Liver (tissue), 9 donors: Measurements from ENCODE around the gene HTRA1. TPM values are rescaled to one million over a fixed set of nuclear protein-coding genes. Genes with fewer than 3 reads are reported as not detected.

Experiments
- DNase-seq: peaks from one replicate; pipeline ENCODE4 v3.0.0-alpha.2; 2017; ENCODE audit warnings: low spot score
- H3K27ac ChIP-seq, 2 donors: one replicate each; pipeline ENCODE4 v1.7.0; 2013; ENCODE audit warnings: inconsistent platforms in 2 of 2, low read length in 2 of 2, control low read depth in 1 of 2, low read depth in 1 of 2, mild to moderate bottlenecking in 1 of 2
- H3K27me3 ChIP-seq, 4 donors: one replicate each; pipeline versions ENCODE4 v1.6.1 to v1.7.0; 2013; ENCODE audit warnings: low read length in 3 of 4, inconsistent platforms in 1 of 4, mild to moderate bottlenecking in 1 of 4, moderate library complexity in 1 of 4; ENCODE audit not compliant: control insufficient read depth in 4 of 4, insufficient read depth in 4 of 4
- H3K36me3 ChIP-seq, 4 donors: one replicate each; pipeline versions ENCODE4 v1.6.1 to v1.7.0; 2013; ENCODE audit warnings: low read length in 3 of 4, mild to moderate bottlenecking in 3 of 4, low read depth in 1 of 4, moderate library complexity in 1 of 4; ENCODE audit not compliant: control insufficient read depth in 4 of 4, insufficient read depth in 3 of 4
- H3K4me1 ChIP-seq, 4 donors: one replicate each; pipeline versions ENCODE4 v1.6.1 to v1.7.0; 2013; ENCODE audit warnings: low read length in 3 of 4, mild to moderate bottlenecking in 3 of 4, moderate library complexity in 1 of 4; ENCODE audit not compliant: control insufficient read depth in 4 of 4, insufficient read depth in 4 of 4
- H3K4me3 ChIP-seq, 3 donors: one replicate each; pipeline versions ENCODE4 v1.6.1 to v1.7.0; 2013; ENCODE audit warnings: low read length in 3 of 3, control low read depth in 1 of 3, low read depth in 1 of 3, mild to moderate bottlenecking in 1 of 3
- H3K9ac ChIP-seq, 2 donors: one replicate each; pipeline ENCODE4 v1.7.0; 2013; ENCODE audit warnings: low read length in 2 of 2, mild to moderate bottlenecking in 2 of 2, moderate library complexity in 2 of 2, control low read depth in 1 of 2, low read depth in 1 of 2
- H3K9me3 ChIP-seq, 4 donors: one replicate each; pipeline versions ENCODE4 v1.6.1 to v1.7.0; 2013; ENCODE audit warnings: low read length in 3 of 4; ENCODE audit not compliant: control insufficient read depth in 4 of 4
- ATF3 ChIP-seq: IDR thresholded peaks from 2 replicates; pipeline ENCODE4 v1.6.1; 2016; ENCODE audit warnings: antibody characterized with exemption
- CTCF ChIP-seq: fragments of 150-350 bp; IDR thresholded peaks from 2 replicates; pipeline ENCODE4 v1.5.1; 2017; ENCODE audit warnings: improper control_type of control experiment, low read depth, low read length; ENCODE audit not compliant: missing input control
- EGR1 ChIP-seq, 2 donors: IDR thresholded peaks; 2 replicates each; pipeline ENCODE4 v1.6.1; 2016 to 2018; ENCODE audit warnings: antibody characterized with exemption in 2 of 2, low read depth in 2 of 2
- FOXA1 ChIP-seq: IDR thresholded peaks from 2 replicates; pipeline ENCODE4 v1.6.1; 2016; ENCODE audit warnings: antibody characterized with exemption
- FOXA2 ChIP-seq: IDR thresholded peaks from 2 replicates; pipeline ENCODE4 v1.6.1; 2016; ENCODE audit warnings: antibody characterized with exemption
- GABPA ChIP-seq, 2 donors: IDR thresholded peaks in 1 of 2; conservative IDR thresholded peaks in 1 of 2; 2 replicates each; pipeline ENCODE4 v1.6.1; 2016; ENCODE audit warnings: antibody characterized with exemption in 2 of 2, mild to moderate bottlenecking in 1 of 2, moderate library complexity in 1 of 2
- JUND ChIP-seq, 2 donors: IDR thresholded peaks; 2 replicates each; pipeline ENCODE4 v1.6.1; 2016; ENCODE audit warnings: antibody characterized with exemption in 2 of 2
- MAX ChIP-seq: IDR thresholded peaks from 2 replicates; pipeline ENCODE4 v1.6.1; 2016; ENCODE audit warnings: antibody characterized with exemption
- NR2F2 ChIP-seq: IDR thresholded peaks from 2 replicates; pipeline ENCODE4 v1.6.1; 2016; ENCODE audit warnings: antibody characterized with exemption
- REST ChIP-seq: IDR thresholded peaks from 2 replicates; pipeline ENCODE4 v1.6.1; 2016; ENCODE audit warnings: antibody characterized with exemption, mild to moderate bottlenecking
- RXRA ChIP-seq, 2 donors: IDR thresholded peaks; 2 replicates each; pipeline ENCODE4 v1.6.1; 2017 to 2018; ENCODE audit warnings: antibody characterized with exemption in 2 of 2, mild to moderate bottlenecking in 1 of 2
- SP1 ChIP-seq: IDR thresholded peaks from 2 replicates; pipeline ENCODE4 v1.6.1; 2018; ENCODE audit warnings: antibody characterized with exemption, mild to moderate bottlenecking
- TAF1 ChIP-seq: conservative IDR thresholded peaks from 2 replicates; pipeline ENCODE4 v1.6.1; 2016; ENCODE audit warnings: antibody characterized with exemption, mild to moderate bottlenecking
- YY1 ChIP-seq: IDR thresholded peaks from 2 replicates; pipeline ENCODE4 v1.6.1; 2016; ENCODE audit warnings: antibody characterized with exemption, mild to moderate bottlenecking
- ZBTB33 ChIP-seq: IDR thresholded peaks from 2 replicates; pipeline ENCODE4 v1.6.1; 2016; ENCODE audit warnings: antibody characterized with exemption
- WGBS: extraction: QIAGEN DNeasy Blood & Tissue Kit; methylation state at CpG from one replicate; pipeline ENCODE4 v1.1.7; 2013; 5-methylcytosine and 5-hydroxymethylcytosine counted together
- polyA plus RNA-seq, 2 donors: library from polyadenylated mRNA; stranded (reverse) in 1 of 2; unstranded in 1 of 2; fragments of 200-250 nt in 1 of 2; fragments of >200 nt in 1 of 2; fragmentation: Nextera tagmentation in 1 of 2; extraction: Ambion mirVana in 1 of 2; gene quantifications; one replicate each; pipeline versions ENCODE4 v1.2.1 to v1.2.3, GENCODE V29; 2013 to 2015
- total RNA-seq, 2 donors: library from RNA; depleted of rRNA; stranded (reverse); fragments of >200 nt; gene quantifications; one replicate each; pipeline ENCODE4 v1.2.3, GENCODE V29; 2014
- donor health status: healthy.
- donor health status: healthy.
- donor health status: healthy.
- donor health status: healthy.
- donor health status: healthy.

HTRA1 gene
- total and polyA plus RNA-seq, 4 donors = 4.3 to 289 (median 72.1) TPM

- H3K27ac ChIP-seq = no peak overlapping the region
- no peak overlapping the region for H3K4me3 ChIP-seq
- no peaks in the 10 kb centered on the region for H3K9me3 ChIP-seq
- H3K9ac ChIP-seq = no peak overlapping the region
- peaks cover 0 to 13% (median 4%) of the 10 kb centered on the region in 4 donors for H3K36me3 ChIP-seq
- WGBS = 95% methylated on average over 9 of the region's 9 CpGs
- H3K27me3 ChIP-seq = no peaks in the 10 kb centered on the region
- no peaks in the 10 kb centered on the region for H3K4me1 ChIP-seq
- TF ChIP-seq ZBTB33 (no peak), CTCF (no peak)
- DNase-seq = no peak
These were observed 30.7 kb downstream of the HTRA1 start for GRCh38 chr10:122492006-122492405.

- H3K9ac ChIP-seq = no peak overlapping the region
- no peak overlapping the region for H3K27ac ChIP-seq
- no peak for DNase-seq
- no peaks in the 10 kb centered on the region for H3K9me3 ChIP-seq
- peaks cover 0 to 13% (median 4%) of the 10 kb centered on the region in 4 donors for H3K36me3 ChIP-seq
- no peaks in the 10 kb centered on the region for H3K27me3 ChIP-seq
- no peaks in the 10 kb centered on the region for H3K4me1 ChIP-seq
- WGBS = 86% methylated on average over 9 of the region's 9 CpGs
- no peak for TF ChIP-seq YY1
- TF ChIP-seq RXRA (IDR thresholded peaks at IDR 0.05) = no peak
- no peak for TF ChIP-seq TAF1
- no peak for TF ChIP-seq FOXA2
- no peak for TF ChIP-seq REST
- no peak for TF ChIP-seq NR2F2
- TF ChIP-seq MAX = no peak
- no peak for TF ChIP-seq GABPA (IDR thresholded peaks at IDR 0.05 in 1 of 2, conservative IDR thresholded peaks at IDR 0.05 in 1 of 2)
- TF ChIP-seq EGR1 (IDR thresholded peaks at IDR 0.05; ENCODE audit: low read depth in 2 of 2) = no peak
- TF ChIP-seq JUND (IDR thresholded peaks at IDR 0.05) = no peak
- no peak for TF ChIP-seq ATF3
- TF ChIP-seq CTCF = no peak
- no peak for TF ChIP-seq FOXA1
- TF ChIP-seq SP1 = no peak
- no peak for TF ChIP-seq ZBTB33
- no peak overlapping the region for H3K4me3 ChIP-seq
These were observed 31.7 kb downstream of the HTRA1 start for GRCh38 chr10:122492999-122493481.
